Fibroblast of upper back skin (primary cell): ENCODE results near the gene PRDM11.

Experiments
- DNase-seq: peaks from one replicate; pipeline ENCODE4 v3.0.0-alpha.2; 2013

The PRDM11 gene

DNA sequence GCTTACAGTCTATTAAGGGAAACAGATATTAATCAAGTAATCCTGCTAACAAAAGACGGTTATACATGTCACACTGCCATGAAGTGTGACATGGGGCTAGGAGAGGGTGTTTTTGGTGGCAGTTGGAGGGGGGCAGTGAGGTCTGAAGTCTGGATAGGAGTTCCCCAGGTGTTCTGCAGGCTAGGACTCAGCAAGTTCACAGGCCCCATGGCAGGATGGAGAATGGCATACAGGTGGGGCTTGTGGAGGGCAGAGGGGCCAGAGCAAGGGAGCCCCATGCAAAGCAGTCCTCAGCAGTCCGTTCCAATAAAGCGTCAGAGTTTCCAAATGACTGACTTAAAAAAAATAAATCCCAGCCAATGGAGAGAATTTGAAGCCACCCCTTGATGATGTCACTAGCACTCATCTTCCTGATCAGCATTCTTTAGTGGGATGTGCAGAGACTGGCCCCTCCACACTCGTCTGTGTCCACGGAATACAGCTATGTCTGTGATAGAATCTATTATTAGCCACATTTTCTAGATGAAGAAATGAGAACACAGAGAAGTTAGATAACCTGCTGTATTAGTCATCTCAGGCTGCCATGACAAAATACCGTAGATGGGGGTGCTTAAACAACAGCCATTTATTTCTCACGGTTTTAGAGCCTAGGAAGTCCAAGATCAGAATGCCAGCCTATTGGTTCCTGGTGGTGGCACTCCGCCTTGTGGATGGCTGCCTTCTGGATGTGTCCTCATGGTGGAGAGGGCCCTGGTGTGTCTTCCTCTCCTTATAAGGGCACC, 32.6 kb downstream of the PRDM11 start:
- DNase-seq, result peak; percentile 58

DNA sequence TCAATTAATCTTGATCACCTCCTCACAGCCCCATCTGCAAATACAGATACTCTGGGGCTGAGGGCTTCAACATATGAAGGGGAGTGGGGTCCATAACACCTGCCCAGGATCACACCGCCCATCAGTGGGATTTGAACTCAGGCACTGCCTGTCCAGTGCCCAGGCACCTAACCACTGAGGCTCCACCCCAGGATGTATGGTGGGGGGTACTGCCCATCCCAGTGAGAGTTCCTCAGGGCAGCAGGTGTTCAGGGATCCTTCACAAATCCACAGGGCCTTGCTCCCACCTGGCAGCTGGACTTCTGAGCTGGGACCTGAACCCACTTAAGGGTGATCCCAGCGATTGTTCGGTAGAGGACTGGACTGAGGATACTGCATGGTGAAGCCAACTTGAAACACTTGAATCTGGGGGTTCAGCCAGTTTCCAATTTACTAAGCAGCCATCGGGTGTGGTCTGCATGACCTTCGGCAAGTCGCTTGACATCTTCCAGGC, 33.3 kb downstream of the PRDM11 start:
- no peak for DNase-seq

DNA sequence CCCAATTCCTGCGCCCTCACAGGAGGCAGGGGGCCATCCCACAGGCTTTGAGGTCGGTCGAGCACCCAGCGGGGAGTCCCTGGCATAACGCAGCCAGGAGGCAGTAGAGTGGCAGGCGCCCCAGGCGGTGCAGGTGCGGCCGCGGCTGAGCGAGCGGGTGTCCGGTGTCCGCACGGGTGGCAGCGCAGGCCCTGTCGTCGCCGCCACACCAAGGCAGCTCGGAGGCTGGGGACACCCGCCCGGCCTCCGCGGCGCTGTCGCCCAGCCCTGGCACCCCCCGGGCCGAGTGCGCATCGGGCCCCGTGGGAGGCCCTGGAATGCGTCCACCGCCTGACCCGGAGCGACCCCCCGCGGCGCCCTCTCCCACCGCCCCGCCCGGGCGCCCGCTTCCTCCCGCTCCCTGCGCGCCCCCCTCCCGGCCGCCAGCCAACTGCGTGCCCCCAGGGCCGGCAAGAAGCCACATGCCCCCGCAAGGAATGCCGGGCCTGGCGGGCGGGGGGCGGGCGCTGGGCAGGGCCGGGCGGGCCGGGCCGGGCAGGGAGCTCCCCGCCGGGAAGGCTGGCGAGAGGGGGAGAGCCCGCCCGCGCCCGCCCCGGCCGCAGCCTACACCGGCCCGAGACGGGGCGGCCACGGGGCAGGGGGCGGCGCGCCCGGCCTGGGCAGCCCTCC, 33.9 kb downstream of the PRDM11 start:
- DNase-seq, result peak; percentile 8

DNA sequence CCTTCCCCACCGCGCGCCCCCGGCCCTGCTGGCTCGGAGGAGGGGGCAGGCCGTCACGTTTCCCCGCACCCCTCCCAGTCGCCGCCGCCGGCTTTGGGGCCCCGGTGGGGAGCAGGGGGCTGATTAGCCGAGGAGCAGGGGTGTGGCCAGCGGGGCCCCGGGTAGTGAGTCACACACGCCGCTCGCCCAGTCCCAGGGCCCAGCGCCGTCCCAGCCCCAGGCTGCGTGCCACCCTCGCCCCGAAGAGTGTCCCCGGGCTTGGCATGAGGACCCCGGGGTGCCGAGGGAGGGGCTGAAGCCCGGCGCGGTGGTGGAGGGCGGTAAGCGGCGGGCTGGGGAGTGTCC, 34.4 kb downstream of the PRDM11 start:
- DNase-seq, result peak; percentile 50

DNA sequence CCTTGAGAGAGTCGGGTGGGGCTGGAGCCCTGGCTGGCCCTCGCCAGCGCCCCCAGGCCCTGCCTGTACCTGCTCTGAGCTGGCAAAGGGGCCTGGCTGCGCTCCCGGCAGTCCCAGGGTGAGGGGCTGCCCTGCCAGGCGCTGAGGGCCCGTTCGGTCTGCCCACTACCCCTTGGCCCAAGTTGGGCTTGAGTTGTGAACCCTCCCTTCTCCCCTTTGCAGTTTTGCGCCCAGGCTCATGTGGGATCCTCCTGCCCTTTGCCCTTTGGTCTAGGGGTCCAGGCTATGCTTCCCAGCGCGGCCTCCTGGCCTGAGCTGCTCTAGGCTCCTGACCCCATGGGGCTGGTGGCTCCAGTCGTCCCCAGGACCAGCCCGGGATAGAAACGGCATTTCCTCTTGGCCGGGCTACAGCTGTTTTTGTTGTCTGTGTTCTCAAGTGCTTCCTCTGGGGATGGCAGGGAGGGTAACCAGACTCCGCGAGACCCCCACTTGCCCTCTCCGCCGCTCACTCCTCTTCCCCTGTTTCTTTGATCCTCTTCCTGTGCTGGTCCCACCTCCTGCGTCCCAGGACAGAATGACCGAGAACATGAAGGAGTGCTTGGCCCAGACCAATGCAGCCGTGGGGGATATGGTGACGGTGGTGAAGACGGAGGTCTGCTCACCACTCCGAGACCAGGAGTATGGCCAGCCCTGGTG, 34.9 kb downstream of the PRDM11 start:
- DNase-seq, result no peak

DNA sequence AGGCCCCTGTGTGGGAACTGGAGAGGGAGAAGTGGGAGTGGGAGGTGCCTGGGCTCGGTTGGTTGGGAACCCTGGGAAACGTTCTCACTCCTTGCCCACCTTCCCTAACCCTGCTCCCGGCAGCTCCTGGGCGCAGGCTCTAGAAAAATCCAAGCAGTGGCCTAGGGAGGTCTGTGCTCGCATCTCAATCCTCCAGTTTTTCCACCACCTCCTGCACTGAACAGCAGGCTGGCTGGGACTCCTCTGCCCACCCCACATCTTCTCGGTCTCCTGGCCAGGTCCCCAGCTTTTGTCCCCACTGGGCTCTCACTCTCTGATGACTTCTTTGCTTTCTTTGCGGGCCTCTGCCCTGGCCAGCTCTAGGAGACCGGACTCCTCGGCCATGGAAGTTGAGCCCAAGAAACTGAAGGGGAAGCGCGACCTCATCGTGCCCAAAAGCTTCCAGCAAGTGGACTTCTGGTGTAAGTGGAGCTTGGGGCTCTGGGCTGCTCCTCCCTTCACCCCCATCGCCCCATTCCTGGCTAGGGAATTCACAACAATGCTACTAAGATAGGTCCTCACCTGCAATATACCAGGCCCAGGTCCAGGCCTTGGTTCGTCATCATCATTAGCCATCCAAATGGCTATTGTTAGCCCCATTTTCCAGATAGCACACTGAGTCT, 35.6 kb downstream of the PRDM11 start:
- no peak for DNase-seq

DNA sequence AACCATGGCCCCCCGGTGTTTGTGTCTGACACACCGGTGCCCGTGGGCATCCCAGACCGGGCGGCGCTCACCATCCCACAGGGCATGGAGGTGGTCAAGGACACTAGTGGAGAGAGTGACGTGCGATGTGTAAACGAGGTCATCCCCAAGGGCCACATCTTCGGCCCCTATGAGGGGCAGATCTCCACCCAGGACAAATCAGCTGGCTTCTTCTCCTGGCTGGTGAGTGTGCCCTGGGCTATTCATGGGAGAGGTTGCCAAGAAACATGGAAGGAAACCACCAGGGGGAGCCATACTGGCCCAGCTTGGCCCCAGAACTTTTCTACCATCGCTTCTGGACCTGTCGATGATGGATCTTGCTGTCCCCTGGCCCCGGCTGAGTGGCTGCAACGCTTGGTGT, 36.5 kb downstream of the PRDM11 start:
- no peak for DNase-seq

GRCh38 chr11:45184640-45185039, 38.2 kb downstream of the PRDM11 start:
- DNase-seq, result no peak

- DNase-seq, result no peak
Measured at GRCh38 chr11:45185228-45185729, 38.8 kb downstream of the PRDM11 start.

- no peak for DNase-seq
Measured at GRCh38 chr11:45187375-45187774, 40.9 kb downstream of the PRDM11 start.

GRCh38 chr11:45188127-45188526, 41.7 kb downstream of the PRDM11 start:
- DNase-seq, result no peak

DNA sequence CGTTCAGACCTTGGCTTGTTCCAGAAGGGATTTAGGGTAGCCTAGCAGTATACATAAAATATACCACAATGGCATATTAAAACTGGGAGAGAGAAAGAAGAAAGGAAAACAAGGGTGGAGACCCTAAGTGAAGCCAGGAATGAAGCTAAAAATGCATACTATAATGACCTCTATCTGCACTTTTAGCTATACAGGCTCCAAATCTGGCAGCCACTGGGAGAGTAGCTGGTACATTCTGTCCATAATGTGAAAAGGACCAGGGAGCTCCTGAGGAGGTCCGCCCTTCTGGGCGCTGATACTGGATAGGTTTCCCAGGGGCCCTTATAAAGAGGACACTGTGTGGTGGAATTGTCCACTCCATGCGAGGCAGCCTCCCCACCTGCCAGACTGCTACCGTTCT, 42.8 kb downstream of the PRDM11 start:
- no peak for DNase-seq

DNA sequence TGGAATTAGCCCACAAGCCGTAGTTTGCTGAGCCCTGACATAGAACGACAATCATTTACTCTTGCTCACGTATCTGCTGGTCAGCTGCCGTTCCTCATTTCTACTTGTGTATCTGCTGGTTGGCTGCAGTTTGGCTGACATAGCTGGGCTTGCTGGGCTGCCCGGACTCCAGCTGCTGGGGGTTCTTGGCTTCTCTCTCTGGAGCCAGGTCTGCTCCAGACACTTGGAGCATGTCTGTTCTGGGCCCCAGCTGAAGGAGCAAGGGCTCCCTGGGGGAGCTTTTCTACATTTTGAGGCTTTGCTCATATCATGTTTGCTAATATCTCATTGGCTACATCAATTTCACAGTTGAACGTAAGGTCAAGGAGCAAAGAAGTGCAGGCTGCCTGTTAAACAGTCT, 47.3 kb downstream of the PRDM11 start:
- DNase-seq, result peak; percentile 9

GRCh38 chr11:45204761-45205160, 58.3 kb downstream of the PRDM11 start:
- no peak for DNase-seq

DNA sequence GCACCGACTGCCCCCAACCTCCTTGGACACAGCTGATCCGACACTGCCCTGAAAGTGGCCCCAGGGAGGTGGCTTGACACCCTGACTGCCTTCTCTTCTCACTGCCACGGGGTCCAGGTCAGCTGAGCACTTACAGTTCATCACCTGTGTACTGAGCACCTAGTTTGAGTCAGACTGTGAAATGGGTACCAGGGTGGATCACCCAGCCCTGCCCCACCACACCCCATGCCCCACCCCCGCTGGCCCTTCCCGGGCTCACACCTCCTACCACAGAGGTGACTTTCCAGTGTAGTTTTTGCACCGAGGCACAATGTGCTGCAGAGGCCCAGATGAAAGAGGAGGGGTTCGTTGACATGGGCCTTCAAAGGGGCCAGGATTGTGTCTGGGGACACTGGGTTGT, 59.5 kb downstream of the PRDM11 start:
- no peak for DNase-seq

DNA sequence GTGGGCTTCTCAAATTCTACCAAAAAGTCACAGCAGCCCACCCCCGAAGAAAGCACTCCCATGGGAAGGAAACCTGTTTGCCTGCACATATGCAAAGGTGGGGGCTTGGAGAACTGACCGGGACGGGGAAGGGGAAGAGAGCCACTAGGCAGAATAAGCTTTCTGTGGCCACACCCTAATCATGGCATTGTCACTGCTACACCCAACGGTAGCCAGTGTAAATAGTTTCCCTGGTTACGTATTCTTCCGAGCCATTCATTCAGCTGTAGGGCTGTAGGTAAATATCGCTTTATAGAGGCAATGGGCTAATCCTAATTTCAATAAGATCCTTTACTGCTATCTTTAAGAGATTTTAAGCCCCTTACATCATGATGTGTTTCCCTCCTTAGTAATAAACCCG, 61.7 kb downstream of the PRDM11 start:
- DNase-seq, result no peak

GRCh38 chr11:45209000-45209879, 62.8 kb downstream of the PRDM11 start:
- no peak for DNase-seq

DNA sequence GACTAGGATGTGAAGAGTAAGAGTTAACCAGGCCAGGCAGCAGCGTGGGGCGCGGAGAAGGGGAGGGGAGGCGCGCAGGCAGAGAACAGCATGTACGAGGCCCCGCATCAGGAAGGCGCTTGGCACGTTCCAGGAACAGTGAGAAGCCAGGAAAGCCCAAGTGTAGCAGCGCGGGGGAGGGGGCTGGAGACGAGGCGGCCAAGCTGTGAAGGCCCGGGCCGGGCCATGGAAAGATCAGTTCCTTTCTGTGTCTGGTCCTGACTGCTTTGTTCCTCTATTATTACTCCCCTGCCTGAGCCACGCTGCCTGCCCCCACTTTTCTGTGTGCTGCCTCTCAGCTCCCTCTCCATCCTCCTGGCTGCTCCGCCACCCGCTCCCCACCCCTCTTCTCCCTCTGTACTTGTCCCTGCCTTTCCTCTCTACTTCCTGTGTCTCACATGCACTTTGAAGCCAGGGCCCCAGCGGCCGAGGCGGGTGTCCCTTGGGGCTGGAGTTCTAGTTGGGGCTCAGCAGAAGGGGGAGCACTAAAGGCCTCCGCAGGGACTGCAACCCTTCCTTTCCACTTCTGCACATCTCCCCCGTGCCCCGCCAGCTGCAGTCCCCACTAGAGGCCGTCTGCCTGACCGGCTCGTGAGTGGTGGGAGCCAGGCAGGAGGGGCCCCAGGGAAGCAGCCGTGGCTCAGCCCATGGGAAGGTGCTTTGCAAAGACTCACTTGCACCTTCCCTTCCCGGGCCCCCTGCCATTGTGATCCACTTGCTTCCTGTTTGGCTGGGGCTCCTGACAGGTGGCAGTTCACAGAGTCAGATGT, 63.7 kb downstream of the PRDM11 start:
- peak; percentile 57 for DNase-seq

GRCh38 chr11:45210846-45211245, 64.4 kb downstream of the PRDM11 start:
- DNase-seq, result no peak

- no peak for DNase-seq
Measured at GRCh38 chr11:45211732-45212131, 65.3 kb downstream of the PRDM11 start.
